ENCODE measurements around the gene MYO9B. TPM values are rescaled to one million over a fixed set of nuclear protein-coding genes. Genes with fewer than 3 reads are reported as not detected.
A peak's percentile ranks its signal among the peaks of the same experiment; 100 is the strongest.

MYO9B gene
- total and polyA plus RNA-seq, 2 of the 13 experiments (the other 11 are each of a cell fraction or from before 2014, with no cell fraction given) = 18.0 to 18.3 TPM

- no peak; the same call in 1 of the 2 replicates for TF ChIP-seq HIC2 (CRISPR knock-in tag; IDR thresholded peaks at IDR 0.05; ENCODE audit: low read depth)
- TF ChIP-seq, protein P1, sequence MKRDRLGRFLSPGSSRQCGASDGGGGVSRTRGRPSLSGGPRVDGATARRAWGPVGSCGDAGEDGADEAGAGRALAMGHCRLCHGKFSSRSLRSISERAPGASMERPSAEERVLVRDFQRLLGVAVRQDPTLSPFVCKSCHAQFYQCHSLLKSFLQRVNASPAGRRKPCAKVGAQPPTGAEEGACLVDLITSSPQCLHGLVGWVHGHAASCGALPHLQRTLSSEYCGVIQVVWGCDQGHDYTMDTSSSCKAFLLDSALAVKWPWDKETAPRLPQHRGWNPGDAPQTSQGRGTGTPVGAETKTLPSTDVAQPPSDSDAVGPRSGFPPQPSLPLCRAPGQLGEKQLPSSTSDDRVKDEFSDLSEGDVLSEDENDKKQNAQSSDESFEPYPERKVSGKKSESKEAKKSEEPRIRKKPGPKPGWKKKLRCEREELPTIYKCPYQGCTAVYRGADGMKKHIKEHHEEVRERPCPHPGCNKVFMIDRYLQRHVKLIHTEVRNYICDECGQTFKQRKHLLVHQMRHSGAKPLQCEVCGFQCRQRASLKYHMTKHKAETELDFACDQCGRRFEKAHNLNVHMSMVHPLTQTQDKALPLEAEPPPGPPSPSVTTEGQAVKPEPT (CRISPR knock-in tag; IDR thresholded peaks at IDR 0.05; ENCODE audit: low read depth) = no peak
- no peak for TF ChIP-seq SMAD9 (CRISPR knock-in tag; IDR thresholded peaks at IDR 0.05)
- no peak for TF ChIP-seq HNRNPL (IDR thresholded peaks at IDR 0.05; ENCODE audit: low read depth, low read length)
- TF ChIP-seq, protein P2, sequence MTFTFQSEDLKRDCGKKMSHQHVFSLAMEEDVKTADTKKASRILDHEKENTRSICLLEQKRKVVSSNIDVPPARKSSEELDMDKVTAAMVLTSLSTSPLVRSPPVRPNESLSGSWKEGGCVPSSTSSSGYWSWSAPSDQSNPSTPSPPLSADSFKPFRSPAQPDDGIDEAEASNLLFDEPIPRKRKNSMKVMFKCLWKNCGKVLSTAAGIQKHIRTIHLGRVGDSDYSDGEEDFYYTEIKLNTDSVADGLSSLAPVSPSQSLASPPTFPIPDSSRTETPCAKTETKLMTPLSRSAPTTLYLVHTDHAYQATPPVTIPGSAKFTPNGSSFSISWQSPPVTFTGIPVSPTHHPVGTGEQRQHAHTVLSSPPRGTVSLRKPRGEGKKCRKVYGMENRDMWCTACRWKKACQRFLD (CRISPR knock-in tag; IDR thresholded peaks at IDR 0.05; ENCODE audit: borderline replicate concordance) = no peak
- TF ChIP-seq ZNF709 (CRISPR knock-in tag; IDR thresholded peaks at IDR 0.05) = 0 out of 2 replicates have a peak, but pooled peaks have one; percentile 39
- TF ChIP-seq NKX3-1 (CRISPR knock-in tag; IDR thresholded peaks at IDR 0.05) = no peak
- TF ChIP-seq, protein P3, sequence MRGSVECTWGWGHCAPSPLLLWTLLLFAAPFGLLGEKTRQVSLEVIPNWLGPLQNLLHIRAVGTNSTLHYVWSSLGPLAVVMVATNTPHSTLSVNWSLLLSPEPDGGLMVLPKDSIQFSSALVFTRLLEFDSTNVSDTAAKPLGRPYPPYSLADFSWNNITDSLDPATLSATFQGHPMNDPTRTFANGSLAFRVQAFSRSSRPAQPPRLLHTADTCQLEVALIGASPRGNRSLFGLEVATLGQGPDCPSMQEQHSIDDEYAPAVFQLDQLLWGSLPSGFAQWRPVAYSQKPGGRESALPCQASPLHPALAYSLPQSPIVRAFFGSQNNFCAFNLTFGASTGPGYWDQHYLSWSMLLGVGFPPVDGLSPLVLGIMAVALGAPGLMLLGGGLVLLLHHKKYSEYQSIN (CRISPR knock-in tag; IDR thresholded peaks at IDR 0.05; ENCODE audit: borderline replicate concordance) = 0 out of 2 replicates have a peak, but pooled peaks have one; percentile 55
- no peak for TF ChIP-seq MYC (CRISPR knock-in tag; IDR thresholded peaks at IDR 0.05; ENCODE audit: borderline replicate concordance)
- TF ChIP-seq ZNF101 (CRISPR knock-in tag; IDR thresholded peaks at IDR 0.05; ENCODE audit: borderline replicate concordance, low read depth) = 0 out of 2 replicates have a peak, but pooled peaks have one; percentile 60
- TF ChIP-seq FOXO1 (CRISPR knock-in tag; IDR thresholded peaks at IDR 0.05) = no peak
- TF ChIP-seq ZBTB21 (CRISPR knock-in tag; IDR thresholded peaks at IDR 0.05) = no peak
- no peak for TF ChIP-seq YY1 (IDR thresholded peaks at IDR 0.05; ENCODE audit: insufficient read depth, insufficient replicate concordance, low read depth, low read length)
- TF ChIP-seq SNAPC2 (CRISPR knock-in tag; IDR thresholded peaks at IDR 0.05) = no peak
- peak; percentile 13 to 79; a peak in 1 of 4 replicates for TF ChIP-seq HMGXB4 (CRISPR knock-in tag; IDR thresholded peaks at IDR 0.05; ENCODE audit: borderline replicate concordance in 1 of 2, low read depth in 1 of 2)
- TF ChIP-seq, protein P4, sequence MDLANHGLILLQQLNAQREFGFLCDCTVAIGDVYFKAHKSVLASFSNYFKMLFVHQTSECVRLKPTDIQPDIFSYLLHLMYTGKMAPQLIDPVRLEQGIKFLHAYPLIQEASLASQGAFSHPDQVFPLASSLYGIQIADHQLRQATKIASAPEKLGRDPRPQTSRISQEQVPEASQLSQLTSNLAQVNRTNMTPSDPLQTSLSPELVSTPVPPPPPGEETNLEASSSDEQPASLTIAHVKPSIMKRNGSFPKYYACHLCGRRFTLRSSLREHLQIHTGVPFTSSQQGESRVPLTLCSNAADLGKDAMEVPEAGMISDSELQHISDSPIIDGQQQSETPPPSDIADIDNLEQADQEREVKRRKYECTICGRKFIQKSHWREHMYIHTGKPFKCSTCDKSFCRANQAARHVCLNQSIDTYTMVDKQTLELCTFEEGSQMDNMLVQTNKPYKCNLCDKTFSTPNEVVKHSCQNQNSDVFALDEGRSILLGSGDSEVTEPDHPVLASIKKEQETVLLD (CRISPR knock-in tag; IDR thresholded peaks at IDR 0.05; ENCODE audit: low read depth) = no peak; the same call in 1 of the 2 replicates
Measured at GRCh38 chr19:17244618-17245534, 169.3 kb downstream of the MYO9B start (continued).
